OCI-LY3 (cell line): ENCODE results near the gene GATAD2B.

Experiments used
- CTCF ChIP-seq: fragments of 200-600, 300-600 bp; sonication (generic); IDR thresholded peaks from 2 replicates; pipeline ENCODE4 v1.5.1; 2014; ENCODE audit warnings: antibody characterized with exemption, low read length, low read depth
- EZH2phosphoT487 ChIP-seq: fragments of 200-600 bp; shearing (Covaris generic); IDR thresholded peaks from 2 replicates; pipeline ENCODE4 v1.6.1; 2018; ENCODE audit warnings: antibody characterized with exemption, mixed run types, low read depth

- TF ChIP-seq CTCF (no peak), EZH2phosphoT487 (no peak)
Measured at GRCh38 chr1:153928791-153929341, 6.1 kb upstream of the GATAD2B start.
